ENCODE measurements around the gene ZNF45.
A peak's percentile ranks its signal among the peaks of the same experiment; 100 is the strongest.

ZNF45 gene
- 15.0 to 16.8 (median 15.1) reads per million in 3 donors for total RNA-seq

- no peaks in the 10 kb centered on the region for H3K9me3 ChIP-seq (ENCODE audit: control insufficient read depth, low read length)
- peaks cover 12% of the 10 kb centered on the region for H3K4me1 ChIP-seq (ENCODE audit: control insufficient read depth, insufficient read depth, low read length, poor library complexity, severe bottlenecking)
- no peaks in the 10 kb centered on the region for H3K27me3 ChIP-seq (replicated peaks; ENCODE audit: control insufficient read depth, insufficient read depth, low read length, poor library complexity, severe bottlenecking)
- H3K4me3 ChIP-seq (ENCODE audit: insufficient read depth, low read depth, low read length, poor library complexity, severe bottlenecking): peak within 1 kb of the TSS; percentile 93
- peaks cover 20% of the 10 kb centered on the region for H3K36me3 ChIP-seq (ENCODE audit: control insufficient read depth, insufficient read depth, low read length)
- peak within 1 kb of the TSS; percentile 82 for H3K27ac ChIP-seq (ENCODE audit: insufficient read depth, low read length, poor library complexity, severe bottlenecking)
- peak; percentile 67 to 79 (median 74) for DNase-seq
Observed at GRCh38 chr19:43934985-43935708, at the start of gene ZNF45. TSS of gene ZNF45 (minus strand) at chr19:43935282. CDS start at chr19:43922185, 13,097 bp downstream.

- peak overlapping the region; percentile 76 for H3K4me3 ChIP-seq (ENCODE audit: insufficient read depth, low read depth, low read length, poor library complexity, severe bottlenecking)
- H3K27me3 ChIP-seq (replicated peaks; ENCODE audit: control insufficient read depth, insufficient read depth, low read length, poor library complexity, severe bottlenecking): no peaks in the 10 kb centered on the region
- H3K4me1 ChIP-seq (ENCODE audit: control insufficient read depth, insufficient read depth, low read length, poor library complexity, severe bottlenecking): peaks cover 3% of the 10 kb centered on the region
- no peak for DNase-seq
- H3K27ac ChIP-seq (ENCODE audit: insufficient read depth, low read length, poor library complexity, severe bottlenecking): no peak overlapping the region
- peaks cover 9% of the 10 kb centered on the region for H3K36me3 ChIP-seq (ENCODE audit: control insufficient read depth, insufficient read depth, low read length)
- H3K9me3 ChIP-seq (ENCODE audit: control insufficient read depth, low read length): no peaks in the 10 kb centered on the region
Observed at GRCh38 chr19:43984687-43985000, 49.6 kb upstream of the ZNF45 start.

- peak; percentile 44 to 58 (median 57) for DNase-seq
- Histone ChIP-seq H3K36me3 (ENCODE audit: control insufficient read depth, insufficient read depth, low read length) (peaks cover 3% of the 10 kb centered on the region), H3K4me3 (ENCODE audit: insufficient read depth, low read depth, low read length, poor library complexity, severe bottlenecking) (peak within 1 kb of the TSS; percentile 76), H3K27me3 (replicated peaks; ENCODE audit: control insufficient read depth, insufficient read depth, low read length, poor library complexity, severe bottlenecking) (no peaks in the 10 kb centered on the region), H3K4me1 (ENCODE audit: control insufficient read depth, insufficient read depth, low read length, poor library complexity, severe bottlenecking) (peaks cover 3% of the 10 kb centered on the region), H3K9me3 (ENCODE audit: control insufficient read depth, low read length) (no peaks in the 10 kb centered on the region), H3K27ac (ENCODE audit: insufficient read depth, low read length, poor library complexity, severe bottlenecking) (peak within 1 kb of the TSS; percentile 69)
Observed at GRCh38 chr19:43983912-43984686, 49.0 kb upstream of the ZNF45 start, which contains the start of gene ZNF155. TSS of gene ZNF155 (plus strand) at chr19:43984188. CDS start at chr19:43988544, 4,356 bp downstream.

DNA sequence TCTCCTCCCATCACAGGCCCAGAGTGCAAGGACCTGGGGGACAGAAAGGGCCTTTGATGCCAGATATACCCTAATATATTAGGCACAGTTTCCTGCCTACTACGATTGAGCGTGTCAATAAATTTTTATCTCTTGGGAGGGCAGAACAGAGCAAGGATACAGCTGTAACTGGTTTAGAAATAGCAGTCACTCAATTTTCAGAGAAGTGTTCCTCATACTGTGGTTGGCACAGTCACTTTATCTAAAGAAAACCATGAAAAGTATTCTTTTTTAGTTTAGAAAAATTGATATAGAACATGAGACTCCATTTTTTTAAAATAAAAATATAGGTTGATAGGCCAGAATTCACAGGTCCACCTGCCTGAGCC, 48.4 kb upstream of the ZNF45 start:
- H3K27ac ChIP-seq (ENCODE audit: insufficient read depth, low read length, poor library complexity, severe bottlenecking): no peak overlapping the region

GRCh38 chr19:43976732-43977131, 41.6 kb upstream of the ZNF45 start:
- H3K27ac ChIP-seq (ENCODE audit: insufficient read depth, low read length, poor library complexity, severe bottlenecking): no peak overlapping the region
- H3K4me1 ChIP-seq (ENCODE audit: control insufficient read depth, insufficient read depth, low read length, poor library complexity, severe bottlenecking): no peaks in the 10 kb centered on the region
- no peaks in the 10 kb centered on the region for H3K27me3 ChIP-seq (replicated peaks; ENCODE audit: control insufficient read depth, insufficient read depth, low read length, poor library complexity, severe bottlenecking)
- H3K4me3 ChIP-seq (ENCODE audit: insufficient read depth, low read depth, low read length, poor library complexity, severe bottlenecking): no peak overlapping the region
- H3K9me3 ChIP-seq (ENCODE audit: control insufficient read depth, low read length): peaks cover 9% of the 10 kb centered on the region
- no peaks in the 10 kb centered on the region for H3K36me3 ChIP-seq (ENCODE audit: control insufficient read depth, insufficient read depth, low read length)
- no peak for DNase-seq

More for the DNA sequence above, 48.4 kb upstream of the ZNF45 start:
- no peaks in the 10 kb centered on the region for H3K27me3 ChIP-seq (replicated peaks; ENCODE audit: control insufficient read depth, insufficient read depth, low read length, poor library complexity, severe bottlenecking)
- H3K9me3 ChIP-seq (ENCODE audit: control insufficient read depth, low read length): no peaks in the 10 kb centered on the region
- peak overlapping the region; percentile 76 for H3K4me3 ChIP-seq (ENCODE audit: insufficient read depth, low read depth, low read length, poor library complexity, severe bottlenecking)
- H3K36me3 ChIP-seq (ENCODE audit: control insufficient read depth, insufficient read depth, low read length): no peaks in the 10 kb centered on the region
- H3K4me1 ChIP-seq (ENCODE audit: control insufficient read depth, insufficient read depth, low read length, poor library complexity, severe bottlenecking): peaks cover 3% of the 10 kb centered on the region
- DNase-seq: no peak

DNA sequence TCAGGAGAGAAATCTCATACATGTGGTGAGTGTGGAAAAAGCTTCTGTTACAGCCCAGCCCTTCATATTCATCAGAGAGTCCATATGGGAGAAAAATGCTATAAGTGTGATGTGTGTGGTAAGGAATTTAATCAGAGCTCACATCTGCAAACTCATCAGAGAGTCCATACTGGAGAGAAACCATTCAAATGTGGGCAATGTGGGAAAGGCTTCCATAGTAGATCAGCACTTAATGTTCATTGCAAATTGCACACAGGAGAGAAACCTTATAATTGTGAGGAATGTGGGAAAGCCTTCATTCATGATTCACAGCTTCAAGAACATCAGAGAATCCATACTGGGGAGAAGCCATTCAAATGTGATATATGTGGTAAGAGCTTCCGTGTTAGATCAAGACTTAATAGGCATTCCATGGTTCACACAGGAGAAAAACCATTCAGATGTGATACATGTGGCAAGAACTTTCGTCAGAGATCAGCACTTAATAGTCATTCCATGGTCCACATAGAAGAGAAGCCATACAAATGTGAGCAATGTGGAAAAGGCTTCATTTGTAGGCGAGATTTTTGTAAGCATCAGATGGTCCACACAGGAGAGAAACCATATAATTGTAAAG, 31.1 kb upstream of the ZNF45 start:
- H3K27me3 ChIP-seq (replicated peaks; ENCODE audit: control insufficient read depth, insufficient read depth, low read length, poor library complexity, severe bottlenecking): no peaks in the 10 kb centered on the region
- no peak for DNase-seq
- H3K4me3 ChIP-seq (ENCODE audit: insufficient read depth, low read depth, low read length, poor library complexity, severe bottlenecking): no peak overlapping the region
- no peak overlapping the region for H3K27ac ChIP-seq (ENCODE audit: insufficient read depth, low read length, poor library complexity, severe bottlenecking)
- peaks cover 14% of the 10 kb centered on the region for H3K36me3 ChIP-seq (ENCODE audit: control insufficient read depth, insufficient read depth, low read length)
- peaks cover 20% of the 10 kb centered on the region for H3K9me3 ChIP-seq (ENCODE audit: control insufficient read depth, low read length)
- no peaks in the 10 kb centered on the region for H3K4me1 ChIP-seq (ENCODE audit: control insufficient read depth, insufficient read depth, low read length, poor library complexity, severe bottlenecking)

DNA sequence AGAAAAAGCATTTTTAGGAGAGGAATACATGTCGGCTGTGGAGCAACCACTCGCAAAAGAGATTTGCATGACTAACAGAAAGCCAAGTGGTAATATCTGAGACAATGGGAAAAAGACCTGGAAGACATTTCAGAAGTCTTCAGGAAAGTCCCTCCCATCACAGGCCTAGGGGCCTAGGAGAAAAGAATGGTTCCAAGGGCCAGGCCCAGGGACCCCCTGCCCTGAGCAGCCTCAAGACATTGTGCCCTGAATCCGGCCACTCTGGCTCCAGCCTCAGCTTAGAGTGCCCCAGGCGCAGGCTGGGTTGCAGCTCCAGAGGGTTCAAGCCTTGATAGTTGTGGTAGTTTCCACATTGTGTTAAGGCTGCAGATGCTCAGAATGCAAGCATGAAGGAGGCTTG, 25.3 kb upstream of the ZNF45 start:
- Histone ChIP-seq H3K4me3 (ENCODE audit: insufficient read depth, low read depth, low read length, poor library complexity, severe bottlenecking) (no peak overlapping the region), H3K9me3 (ENCODE audit: control insufficient read depth, low read length) (peaks cover 6% of the 10 kb centered on the region), H3K27me3 (replicated peaks; ENCODE audit: control insufficient read depth, insufficient read depth, low read length, poor library complexity, severe bottlenecking) (no peaks in the 10 kb centered on the region), H3K4me1 (ENCODE audit: control insufficient read depth, insufficient read depth, low read length, poor library complexity, severe bottlenecking) (no peaks in the 10 kb centered on the region), H3K27ac (ENCODE audit: insufficient read depth, low read length, poor library complexity, severe bottlenecking) (no peak overlapping the region), H3K36me3 (ENCODE audit: control insufficient read depth, insufficient read depth, low read length) (no peaks in the 10 kb centered on the region)
- no peak for DNase-seq

- no peak overlapping the region for H3K4me3 ChIP-seq (ENCODE audit: insufficient read depth, low read depth, low read length, poor library complexity, severe bottlenecking)
- no peak overlapping the region for H3K27ac ChIP-seq (ENCODE audit: insufficient read depth, low read length, poor library complexity, severe bottlenecking)
- no peaks in the 10 kb centered on the region for H3K36me3 ChIP-seq (ENCODE audit: control insufficient read depth, insufficient read depth, low read length)
- H3K4me1 ChIP-seq (ENCODE audit: control insufficient read depth, insufficient read depth, low read length, poor library complexity, severe bottlenecking): no peaks in the 10 kb centered on the region
- DNase-seq: no peak
- H3K27me3 ChIP-seq (replicated peaks; ENCODE audit: control insufficient read depth, insufficient read depth, low read length, poor library complexity, severe bottlenecking): no peaks in the 10 kb centered on the region
- no peaks in the 10 kb centered on the region for H3K9me3 ChIP-seq (ENCODE audit: control insufficient read depth, low read length)
Observed at GRCh38 chr19:43957891-43958290, 22.8 kb upstream of the ZNF45 start.

DNA sequence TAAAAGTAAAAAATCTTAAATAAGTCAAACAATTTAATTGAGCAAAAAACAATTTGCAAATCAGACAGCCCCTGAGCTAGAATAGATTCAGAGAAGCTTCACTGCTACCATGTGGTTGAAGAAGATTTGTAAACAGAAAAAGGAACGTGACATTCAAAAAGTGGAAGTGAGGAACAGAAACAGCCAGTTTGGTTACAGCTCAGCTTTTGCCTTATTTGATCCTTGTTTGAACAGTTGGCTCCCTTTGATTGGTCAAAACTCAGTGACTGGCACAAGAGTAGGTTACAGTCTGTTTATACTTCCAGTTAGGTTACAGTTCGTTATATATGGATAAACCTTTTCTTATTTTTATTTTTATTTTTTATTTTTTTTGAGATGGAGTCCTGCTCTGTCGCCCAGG, 21.7 kb upstream of the ZNF45 start:
- DNase-seq: no peak
- no peaks in the 10 kb centered on the region for H3K4me1 ChIP-seq (ENCODE audit: control insufficient read depth, insufficient read depth, low read length, poor library complexity, severe bottlenecking)
- no peak overlapping the region for H3K27ac ChIP-seq (ENCODE audit: insufficient read depth, low read length, poor library complexity, severe bottlenecking)
- H3K4me3 ChIP-seq (ENCODE audit: insufficient read depth, low read depth, low read length, poor library complexity, severe bottlenecking): no peak overlapping the region
- H3K9me3 ChIP-seq (ENCODE audit: control insufficient read depth, low read length): no peaks in the 10 kb centered on the region
- H3K36me3 ChIP-seq (ENCODE audit: control insufficient read depth, insufficient read depth, low read length): no peaks in the 10 kb centered on the region
- H3K27me3 ChIP-seq (replicated peaks; ENCODE audit: control insufficient read depth, insufficient read depth, low read length, poor library complexity, severe bottlenecking): no peaks in the 10 kb centered on the region
